OCI-LY7 (cell line): ENCODE measurements around the gene KICS2. TPM values are rescaled to one million over a fixed set of nuclear protein-coding genes. Genes with fewer than 3 reads are reported as not detected.

Source experiments
- BruUV-seq: library from RNA; stranded (reverse); fragments of 400-500 nt; replicated peaks from 2 replicates; lab custom pipeline; 2021; lab: Mats Ljungman, UMichigan
- CTCF ChIA-PET: fragments of 300-600 bp; sonication (Branson Sonifier 250); formaldehyde crosslinking; loops from one replicate; lab custom pipeline; 2022; ENCODE audit warnings: antibody characterized with exemption; ENCODE audit not compliant: unreplicated experiment; lab: Charles Lee
- POLR2A ChIA-PET: fragments of 300-600 bp; sonication (Branson Sonifier 250); formaldehyde crosslinking; loops from one replicate; lab custom pipeline; 2022; ENCODE audit warnings: antibody characterized with exemption; lab: Charles Lee
- DNase-seq: peaks from one replicate; pipeline ENCODE4 v3.0.0-alpha.2; 2015; ENCODE audit warnings: low spot score
- H2AFZ ChIP-seq: fragments of 200-600 bp; sonication (generic), shearing (Covaris generic); 2 replicates; pipeline ENCODE4 v1.6.1; 2014; ENCODE audit warnings: mild to moderate bottlenecking, antibody characterized with exemption, low read length, moderate library complexity
- H3K27ac ChIP-seq: fragments of 200-600 bp; sonication (generic); 2 replicates; pipeline ENCODE4 v1.5.1; 2014; ENCODE audit warnings: mixed run types, low read depth, mild to moderate bottlenecking, moderate library complexity, low read length, inconsistent platforms; ENCODE audit not compliant: poor library complexity, severe bottlenecking
- H3K36me3 ChIP-seq: fragments of 200-600 bp; sonication (generic); 2 replicates; pipeline ENCODE4 v1.6.1; 2014; ENCODE audit warnings: mild to moderate bottlenecking, antibody characterized with exemption, low read length, moderate library complexity, mixed read lengths; ENCODE audit not compliant: insufficient read depth
- H3K4me1 ChIP-seq: fragments of 200-600 bp; sonication (generic); 2 replicates; pipeline ENCODE4 v1.5.1; 2014; ENCODE audit warnings: mild to moderate bottlenecking, low read length; ENCODE audit not compliant: insufficient read depth, poor library complexity, severe bottlenecking
- H3K4me2 ChIP-seq: fragments of 200-600 bp; sonication (generic); 2 replicates; pipeline ENCODE4 v1.6.1; 2014; ENCODE audit warnings: mild to moderate bottlenecking, low read length
- H3K4me3 ChIP-seq: fragments of 200-600 bp; sonication (generic); 2 replicates; pipeline ENCODE4 v1.5.1; 2014; ENCODE audit warnings: mild to moderate bottlenecking, low read depth, low read length; ENCODE audit not compliant: poor library complexity, severe bottlenecking
- H3K79me2 ChIP-seq: fragments of 200-600 bp; sonication (generic); 2 replicates; pipeline ENCODE4 v1.6.1; 2016; ENCODE audit warnings: low read depth, mild to moderate bottlenecking, low read length, moderate library complexity, mixed read lengths; ENCODE audit not compliant: insufficient read depth
- H3K9me2 ChIP-seq: fragments of 200-600 bp; sonication (generic); 2 replicates; pipeline ENCODE4 v1.6.1; 2016; ENCODE audit warnings: mild to moderate bottlenecking, low read length, mixed read lengths; ENCODE audit not compliant: insufficient read depth
- H3K9me3 ChIP-seq: fragments of 200-600 bp; sonication (generic); 2 replicates; pipeline ENCODE4 v1.6.1; 2014; ENCODE audit warnings: mild to moderate bottlenecking, mixed run types, low read length, mixed read lengths
- H4K20me1 ChIP-seq: fragments of 200-600 bp; sonication (generic); 2 replicates; pipeline ENCODE4 v1.6.1; 2014; ENCODE audit warnings: mild to moderate bottlenecking, antibody characterized with exemption, low read length, moderate library complexity, mixed read lengths; ENCODE audit not compliant: insufficient read depth
- EZH2phosphoT487 ChIP-seq: fragments of 200-600 bp; sonication (generic); IDR thresholded peaks from 2 replicates; pipeline ENCODE4 v1.6.1; 2018; ENCODE audit warnings: low read depth, borderline replicate concordance, mild to moderate bottlenecking, mixed run types, antibody characterized with exemption, low read length, moderate library complexity, mixed read lengths
- intact Hi-C: fragments of 100-400 bp; cut with micrococcal nuclease; formaldehyde crosslinking; loops from one replicate; pipeline ENCODE4 v1.10.0; 2022; ENCODE audit not compliant: unreplicated experiment
- total RNA-seq, 2 experiments: library from RNA; depleted of rRNA in 1 of 2; stranded (reverse); fragments of >200 nt in 1 of 2; shearing (Covaris generic) in 1 of 2; gene quantifications; 2 replicates each; pipeline ENCODE4 v1.2.3, GENCODE V29; 2014 to 2022
- TF ChIP-seq, protein P1 (sequence below): fragments of 200-600 bp; sonication (generic); conservative IDR thresholded peaks from 2 replicates; pipeline ENCODE4 v1.5.1; 2014; ENCODE audit warnings: mild to moderate bottlenecking, antibody characterized with exemption, low read length, moderate library complexity, mixed read lengths

The KICS2 gene
- total RNA-seq, 2 experiments from 2014 or later: 20.4 to 20.6 TPM

DNA sequence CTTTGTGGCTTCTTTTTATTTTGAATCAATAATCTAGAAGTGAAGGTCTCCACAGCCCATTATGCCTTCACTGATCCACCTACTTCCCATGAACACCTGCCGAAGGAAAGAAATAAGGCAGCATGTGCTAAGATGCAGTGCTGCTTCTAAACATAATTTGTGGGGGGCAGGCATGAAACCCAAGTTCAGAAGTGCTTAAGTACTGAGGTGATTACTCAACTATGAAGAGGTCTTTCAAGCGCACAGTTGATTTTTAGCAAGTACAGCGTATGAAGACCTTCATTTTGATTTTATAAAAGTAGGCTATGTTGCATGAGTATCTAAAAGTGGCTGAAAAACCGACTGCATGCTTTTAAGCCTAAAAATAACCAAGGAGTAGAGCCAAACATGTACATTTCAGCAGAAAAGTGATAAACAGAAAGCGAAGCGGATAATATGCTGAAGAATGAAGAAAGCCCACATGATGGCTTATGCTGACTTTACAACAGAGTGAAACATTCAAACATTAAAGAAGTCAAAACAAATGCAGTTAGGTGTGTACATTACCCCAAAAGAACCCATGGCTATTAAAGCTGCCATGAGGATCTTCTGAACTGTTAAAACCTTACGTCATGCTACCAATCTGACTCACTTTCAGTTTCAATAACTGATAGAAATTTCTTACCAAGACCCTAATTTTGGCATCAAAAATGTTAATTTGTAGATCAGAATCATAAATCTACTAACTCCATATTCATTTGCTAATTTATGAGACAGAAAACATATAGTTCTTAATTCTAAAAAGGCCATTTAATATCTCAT lies 29.3 kb downstream of the KICS2 start:
- Histone ChIP-seq H3K36me3 (peaks cover 23% of the 10 kb centered on the region), H3K9me2 (no peaks in the 10 kb centered on the region), H3K4me2 (no peak overlapping the region), H3K79me2 (no peaks in the 10 kb centered on the region), H3K27ac (no peak overlapping the region), H3K4me1 (no peaks in the 10 kb centered on the region), H3K9me3 (no peaks in the 10 kb centered on the region), H2AFZ (no peak overlapping the region), H3K4me3 (no peak overlapping the region), H4K20me1 (no peaks in the 10 kb centered on the region)
- CTCF ChIA-PET: no interaction called here
- DNase-seq: no peak
- no TSS peak for BruUV-seq
- intact Hi-C loops: no loop called here
- no peak for TF ChIP-seq EZH2phosphoT487
- TF ChIP-seq, protein P1, sequence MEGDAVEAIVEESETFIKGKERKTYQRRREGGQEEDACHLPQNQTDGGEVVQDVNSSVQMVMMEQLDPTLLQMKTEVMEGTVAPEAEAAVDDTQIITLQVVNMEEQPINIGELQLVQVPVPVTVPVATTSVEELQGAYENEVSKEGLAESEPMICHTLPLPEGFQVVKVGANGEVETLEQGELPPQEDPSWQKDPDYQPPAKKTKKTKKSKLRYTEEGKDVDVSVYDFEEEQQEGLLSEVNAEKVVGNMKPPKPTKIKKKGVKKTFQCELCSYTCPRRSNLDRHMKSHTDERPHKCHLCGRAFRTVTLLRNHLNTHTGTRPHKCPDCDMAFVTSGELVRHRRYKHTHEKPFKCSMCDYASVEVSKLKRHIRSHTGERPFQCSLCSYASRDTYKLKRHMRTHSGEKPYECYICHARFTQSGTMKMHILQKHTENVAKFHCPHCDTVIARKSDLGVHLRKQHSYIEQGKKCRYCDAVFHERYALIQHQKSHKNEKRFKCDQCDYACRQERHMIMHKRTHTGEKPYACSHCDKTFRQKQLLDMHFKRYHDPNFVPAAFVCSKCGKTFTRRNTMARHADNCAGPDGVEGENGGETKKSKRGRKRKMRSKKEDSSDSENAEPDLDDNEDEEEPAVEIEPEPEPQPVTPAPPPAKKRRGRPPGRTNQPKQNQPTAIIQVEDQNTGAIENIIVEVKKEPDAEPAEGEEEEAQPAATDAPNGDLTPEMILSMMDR: no peak
- POLR2A ChIA-PET: no interaction called here

DNA sequence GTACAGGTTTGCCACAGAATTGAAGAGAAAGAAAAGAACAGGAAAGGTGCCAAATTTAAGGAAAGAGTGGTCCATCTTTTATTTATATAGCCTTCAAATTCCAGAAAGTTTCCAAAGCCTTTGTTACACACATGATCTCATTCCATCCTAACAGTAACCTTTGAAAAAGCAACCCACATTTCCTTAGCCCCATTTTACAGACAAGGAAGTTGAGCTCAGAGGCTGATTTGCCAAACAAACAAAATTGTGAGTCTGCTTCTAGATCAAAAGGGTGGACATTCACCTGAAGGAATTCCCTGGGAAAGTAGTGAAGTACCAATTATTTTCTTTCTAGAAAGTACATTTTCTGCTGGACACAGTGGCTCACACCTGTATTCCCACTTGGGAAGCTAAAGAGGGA lies 32.0 kb downstream of the KICS2 start:
- Histone ChIP-seq H3K4me1 (no peaks in the 10 kb centered on the region), H3K79me2 (no peaks in the 10 kb centered on the region), H3K9me3 (no peaks in the 10 kb centered on the region), H4K20me1 (no peaks in the 10 kb centered on the region), H3K27ac (no peak overlapping the region), H3K4me2 (no peak overlapping the region), H3K4me3 (no peak overlapping the region), H2AFZ (no peak overlapping the region), H3K36me3 (peaks cover 23% of the 10 kb centered on the region), H3K9me2 (no peaks in the 10 kb centered on the region)
- intact Hi-C loops: no loop called here
- ChIA-PET POLR2A (no interaction called here), CTCF (no interaction called here)
- no peak for DNase-seq
- TF ChIP-seq, protein P1: no peak
- no peak for TF ChIP-seq EZH2phosphoT487
- no TSS peak for BruUV-seq

DNA sequence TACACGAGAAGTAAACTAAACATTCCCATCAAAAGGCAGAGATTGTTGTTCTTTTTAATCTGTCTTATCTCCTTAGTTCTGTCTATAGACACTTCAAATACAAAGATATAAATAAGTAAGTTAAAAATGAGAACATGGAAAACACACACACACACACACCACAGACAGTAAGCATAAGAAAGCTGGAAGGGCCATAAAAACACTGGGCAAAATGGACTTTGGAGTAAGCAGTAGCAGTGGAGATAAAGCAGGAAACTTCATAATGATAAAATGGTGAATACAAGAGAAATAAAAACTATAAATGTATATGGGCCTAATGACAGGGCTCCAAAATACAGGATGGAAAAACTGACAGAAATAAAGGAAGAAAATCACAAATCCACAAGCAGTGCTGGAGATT lies 32.6 kb downstream of the KICS2 start:
- Histone ChIP-seq H3K36me3 (peaks cover 23% of the 10 kb centered on the region), H3K9me3 (no peaks in the 10 kb centered on the region), H4K20me1 (no peaks in the 10 kb centered on the region), H3K4me2 (no peak overlapping the region), H3K27ac (no peak overlapping the region), H3K4me1 (no peaks in the 10 kb centered on the region), H2AFZ (no peak overlapping the region), H3K9me2 (no peaks in the 10 kb centered on the region), H3K4me3 (no peak overlapping the region), H3K79me2 (no peaks in the 10 kb centered on the region)
- POLR2A ChIA-PET: no interaction called here
- intact Hi-C loops: no loop called here
- no peak for DNase-seq
- no TSS peak for BruUV-seq
- CTCF ChIA-PET: no interaction called here
- no peak for TF ChIP-seq EZH2phosphoT487
- TF ChIP-seq, protein P1: no peak
